ENCODE measurements around the gene CYTL1.

Gene CYTL1

GRCh38 chr4:5043579-5043978 is 24.3 kb upstream of the CYTL1 start:
- Histone ChIP-seq H3K36me3 (ENCODE audit: insufficient read depth) (no peaks in the 10 kb centered on the region), H3K27ac (no peak overlapping the region), H3K9ac (no peak overlapping the region), H3K4me1 (ENCODE audit: low read depth, poor library complexity, severe bottlenecking) (no peaks in the 10 kb centered on the region), H3K4me2 (no peak overlapping the region), H4K20me1 (ENCODE audit: insufficient read depth) (no peaks in the 10 kb centered on the region), H2AFZ (ENCODE audit: low read depth) (no peak overlapping the region), H3K27me3 (ENCODE audit: insufficient read depth, low read depth) (no peaks in the 10 kb centered on the region), H3K79me2 (ENCODE audit: insufficient read depth, low read depth) (no peaks in the 10 kb centered on the region), H3K4me3 (IDR thresholded peaks at IDR 0.05; ENCODE audit: insufficient read depth, low read depth, low read length) (no peak overlapping the region)
- TF ChIP-seq, protein P1, sequence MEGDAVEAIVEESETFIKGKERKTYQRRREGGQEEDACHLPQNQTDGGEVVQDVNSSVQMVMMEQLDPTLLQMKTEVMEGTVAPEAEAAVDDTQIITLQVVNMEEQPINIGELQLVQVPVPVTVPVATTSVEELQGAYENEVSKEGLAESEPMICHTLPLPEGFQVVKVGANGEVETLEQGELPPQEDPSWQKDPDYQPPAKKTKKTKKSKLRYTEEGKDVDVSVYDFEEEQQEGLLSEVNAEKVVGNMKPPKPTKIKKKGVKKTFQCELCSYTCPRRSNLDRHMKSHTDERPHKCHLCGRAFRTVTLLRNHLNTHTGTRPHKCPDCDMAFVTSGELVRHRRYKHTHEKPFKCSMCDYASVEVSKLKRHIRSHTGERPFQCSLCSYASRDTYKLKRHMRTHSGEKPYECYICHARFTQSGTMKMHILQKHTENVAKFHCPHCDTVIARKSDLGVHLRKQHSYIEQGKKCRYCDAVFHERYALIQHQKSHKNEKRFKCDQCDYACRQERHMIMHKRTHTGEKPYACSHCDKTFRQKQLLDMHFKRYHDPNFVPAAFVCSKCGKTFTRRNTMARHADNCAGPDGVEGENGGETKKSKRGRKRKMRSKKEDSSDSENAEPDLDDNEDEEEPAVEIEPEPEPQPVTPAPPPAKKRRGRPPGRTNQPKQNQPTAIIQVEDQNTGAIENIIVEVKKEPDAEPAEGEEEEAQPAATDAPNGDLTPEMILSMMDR (conservative IDR thresholded peaks at IDR 0.05; ENCODE audit: low read depth, low read length) = no peak

DNA sequence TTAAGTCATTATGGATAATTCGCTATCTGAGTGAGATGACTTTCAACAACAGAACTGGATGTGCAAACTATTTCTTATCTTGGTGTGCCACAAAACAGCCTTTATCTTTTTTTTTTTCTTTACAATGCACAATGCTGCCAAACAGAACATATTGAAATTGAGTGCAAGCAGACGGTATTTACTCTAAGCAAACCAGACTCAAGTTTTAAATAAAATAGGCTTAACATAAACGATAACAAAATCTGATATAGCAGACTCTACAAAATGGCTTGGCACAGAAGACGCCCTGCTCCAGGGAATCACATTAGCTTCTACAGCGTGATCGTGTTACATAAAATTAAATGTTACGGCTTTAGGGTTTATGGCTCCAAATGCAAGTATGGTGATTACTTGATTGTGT is 22.4 kb upstream of the CYTL1 start:
- no peak overlapping the region for H3K9ac ChIP-seq
- H3K4me1 ChIP-seq (ENCODE audit: low read depth, poor library complexity, severe bottlenecking) = peaks cover 3% of the 10 kb centered on the region
- no peak overlapping the region for H3K4me3 ChIP-seq (IDR thresholded peaks at IDR 0.05; ENCODE audit: insufficient read depth, low read depth, low read length)
- H3K79me2 ChIP-seq (ENCODE audit: insufficient read depth, low read depth) = no peaks in the 10 kb centered on the region
- H3K4me2 ChIP-seq = no peak overlapping the region
- H3K36me3 ChIP-seq (ENCODE audit: insufficient read depth) = no peaks in the 10 kb centered on the region
- no peaks in the 10 kb centered on the region for H3K27me3 ChIP-seq (ENCODE audit: insufficient read depth, low read depth)
- no peak overlapping the region for H2AFZ ChIP-seq (ENCODE audit: low read depth)
- no peaks in the 10 kb centered on the region for H4K20me1 ChIP-seq (ENCODE audit: insufficient read depth)
- H3K27ac ChIP-seq = no peak overlapping the region
- TF ChIP-seq, protein P1 (conservative IDR thresholded peaks at IDR 0.05; ENCODE audit: low read depth, low read length) = no peak

DNA sequence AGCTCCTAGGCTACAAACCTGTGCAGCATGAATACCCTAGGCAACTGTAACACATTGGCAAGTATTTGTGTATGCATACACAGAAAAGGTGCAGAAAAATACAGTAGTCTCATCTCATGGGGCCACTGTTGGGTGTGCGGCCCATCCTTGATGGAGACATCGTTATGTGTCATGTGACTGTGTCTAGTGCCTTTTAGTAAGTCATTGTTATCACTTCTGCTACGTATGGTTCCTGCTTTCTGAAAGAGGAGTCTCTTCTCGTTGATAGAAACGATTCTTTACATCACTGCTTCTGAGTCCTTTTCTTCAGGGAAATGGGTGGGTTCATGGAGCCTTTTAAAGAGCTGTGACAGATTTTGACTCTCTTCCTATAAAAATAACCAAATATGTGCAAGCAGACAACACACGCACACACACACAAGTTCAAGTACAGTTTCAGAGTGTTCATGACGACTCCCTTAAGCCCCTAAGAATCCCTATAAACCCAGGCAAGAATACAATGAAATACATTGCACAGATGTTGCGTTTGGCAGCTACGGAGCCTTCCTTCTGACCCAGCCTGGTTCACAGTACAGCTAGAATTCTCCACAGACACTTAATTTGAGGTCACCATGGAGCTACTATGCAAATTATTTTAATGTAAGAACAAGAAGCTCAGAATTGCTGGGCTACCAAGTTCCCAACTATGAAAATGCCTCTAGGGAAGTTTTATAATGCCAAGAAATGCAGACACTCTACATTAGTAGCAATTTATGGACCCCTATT is 21.8 kb upstream of the CYTL1 start:
- no peak overlapping the region for H3K27ac ChIP-seq
- no peaks in the 10 kb centered on the region for H4K20me1 ChIP-seq (ENCODE audit: insufficient read depth)
- H3K27me3 ChIP-seq (ENCODE audit: insufficient read depth, low read depth) = no peaks in the 10 kb centered on the region
- no peak overlapping the region for H3K9ac ChIP-seq
- no peak overlapping the region for H3K4me2 ChIP-seq
- peaks cover 10% of the 10 kb centered on the region for H3K4me1 ChIP-seq (ENCODE audit: low read depth, poor library complexity, severe bottlenecking)
- TF ChIP-seq, protein P1 (conservative IDR thresholded peaks at IDR 0.05; ENCODE audit: low read depth, low read length) = no peak
- no peak overlapping the region for H2AFZ ChIP-seq (ENCODE audit: low read depth)
- no peaks in the 10 kb centered on the region for H3K36me3 ChIP-seq (ENCODE audit: insufficient read depth)
- H3K4me3 ChIP-seq (IDR thresholded peaks at IDR 0.05; ENCODE audit: insufficient read depth, low read depth, low read length) = no peak overlapping the region
- no peaks in the 10 kb centered on the region for H3K79me2 ChIP-seq (ENCODE audit: insufficient read depth, low read depth)

DNA sequence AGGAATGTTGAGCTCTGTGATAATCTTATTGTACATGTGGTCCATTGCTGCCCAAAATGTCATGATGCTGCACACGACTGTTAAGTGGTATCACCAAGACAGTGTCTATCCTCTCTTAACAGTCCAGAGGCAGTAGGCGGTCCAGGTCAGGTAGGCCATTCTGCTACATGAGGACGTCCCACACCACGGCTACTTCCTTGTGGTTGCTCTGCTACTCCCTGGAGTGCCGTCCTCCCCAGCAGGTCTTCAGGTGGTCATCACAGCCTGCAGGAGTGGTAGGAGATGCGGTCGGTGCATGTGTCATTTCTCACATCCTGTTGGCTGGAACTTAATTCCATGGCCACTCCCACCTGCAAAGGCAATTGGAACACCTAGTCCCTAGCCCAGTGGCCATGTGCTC is 20.5 kb upstream of the CYTL1 start:
- H4K20me1 ChIP-seq (ENCODE audit: insufficient read depth) = no peaks in the 10 kb centered on the region
- no peaks in the 10 kb centered on the region for H3K27me3 ChIP-seq (ENCODE audit: insufficient read depth, low read depth)
- H3K79me2 ChIP-seq (ENCODE audit: insufficient read depth, low read depth) = no peaks in the 10 kb centered on the region
- H2AFZ ChIP-seq (ENCODE audit: low read depth) = no peak overlapping the region
- H3K27ac ChIP-seq = no peak overlapping the region
- H3K4me3 ChIP-seq (IDR thresholded peaks at IDR 0.05; ENCODE audit: insufficient read depth, low read depth, low read length) = no peak overlapping the region
- no peak overlapping the region for H3K9ac ChIP-seq
- H3K36me3 ChIP-seq (ENCODE audit: insufficient read depth) = no peaks in the 10 kb centered on the region
- TF ChIP-seq, protein P1 (conservative IDR thresholded peaks at IDR 0.05; ENCODE audit: low read depth, low read length) = no peak
- H3K4me2 ChIP-seq = no peak overlapping the region
- H3K4me1 ChIP-seq (ENCODE audit: low read depth, poor library complexity, severe bottlenecking) = peaks cover 16% of the 10 kb centered on the region
